Duodenal mucosa (tissue), 2 donors: Measurements from ENCODE around the gene SH3TC1.
A peak's percentile ranks its signal among the peaks of the same experiment; 100 is the strongest.

Experiments
- H3K27ac ChIP-seq: one replicate; pipeline ENCODE4 v1.7.0; 2013; ENCODE audit warnings: low read depth, low read length
- H3K27me3 ChIP-seq, 2 donors: one replicate each; pipeline ENCODE4 v1.7.0; 2013; ENCODE audit warnings: low read length in 2 of 2, control low read depth in 1 of 2; ENCODE audit not compliant: insufficient read depth in 2 of 2, control insufficient read depth in 1 of 2
- H3K36me3 ChIP-seq, 2 donors: one replicate each; pipeline ENCODE4 v1.7.0; 2013; ENCODE audit warnings: low read length in 2 of 2, control low read depth in 1 of 2; ENCODE audit not compliant: insufficient read depth in 2 of 2, control insufficient read depth in 1 of 2
- H3K4me1 ChIP-seq, 2 donors: one replicate each; pipeline ENCODE4 v1.7.0; 2013; ENCODE audit warnings: low read length in 2 of 2, control low read depth in 1 of 2; ENCODE audit not compliant: insufficient read depth in 2 of 2, control insufficient read depth in 1 of 2
- H3K4me3 ChIP-seq, 2 donors: one replicate each; pipeline ENCODE4 v1.7.0; 2013; ENCODE audit warnings: low read length in 2 of 2, low read depth in 1 of 2
- H3K9ac ChIP-seq, 2 donors: one replicate each; pipeline ENCODE4 v1.7.0; 2013; ENCODE audit warnings: low read length in 2 of 2, low read depth in 1 of 2
- H3K9me3 ChIP-seq, 2 donors: one replicate each; pipeline ENCODE4 v1.7.0; 2013; ENCODE audit warnings: low read length in 2 of 2, control low read depth in 1 of 2; ENCODE audit not compliant: control insufficient read depth in 1 of 2

SH3TC1 gene

DNA sequence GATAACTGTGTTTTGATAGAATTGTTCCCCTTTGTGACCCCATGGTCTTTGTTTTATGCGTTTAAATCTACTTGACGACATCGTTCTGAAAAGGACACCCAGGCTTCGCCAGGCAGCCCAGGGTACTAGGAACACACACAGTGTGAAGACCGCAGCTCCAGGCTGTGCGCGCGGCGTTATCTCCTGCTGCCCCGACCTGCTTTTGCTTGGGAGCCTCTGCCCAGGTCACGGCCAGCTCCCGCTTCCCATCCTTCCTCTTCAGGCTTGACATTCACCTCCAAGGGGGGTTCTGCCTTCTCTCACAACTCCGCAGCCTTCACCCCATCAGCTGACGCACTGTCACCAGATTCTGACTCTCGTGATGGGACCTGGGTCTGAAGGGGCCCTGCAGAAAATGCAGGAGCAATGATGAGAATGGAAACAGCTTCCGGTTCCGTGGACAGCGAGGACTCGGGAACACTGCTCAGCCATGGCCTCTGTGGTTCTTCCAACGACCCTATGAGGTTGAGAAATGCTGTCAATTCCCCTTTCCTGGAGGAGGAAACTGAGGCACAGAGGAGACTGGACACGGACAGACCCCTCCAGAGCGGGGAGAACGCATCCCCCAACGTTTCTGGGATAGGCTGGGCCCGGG, 69.9 kb downstream of the SH3TC1 start:
- no peak overlapping the region for H3K27ac ChIP-seq
- H3K9ac ChIP-seq, result no peak overlapping the region
- no peaks in the 10 kb centered on the region for H3K4me1 ChIP-seq
- no peaks in the 10 kb centered on the region for H3K9me3 ChIP-seq
- H3K27me3 ChIP-seq, result peaks cover 18 to 24% of the 10 kb centered on the region in 2 donors
- no peak overlapping the region for H3K4me3 ChIP-seq
- H3K36me3 ChIP-seq, result no peaks in the 10 kb centered on the region

DNA sequence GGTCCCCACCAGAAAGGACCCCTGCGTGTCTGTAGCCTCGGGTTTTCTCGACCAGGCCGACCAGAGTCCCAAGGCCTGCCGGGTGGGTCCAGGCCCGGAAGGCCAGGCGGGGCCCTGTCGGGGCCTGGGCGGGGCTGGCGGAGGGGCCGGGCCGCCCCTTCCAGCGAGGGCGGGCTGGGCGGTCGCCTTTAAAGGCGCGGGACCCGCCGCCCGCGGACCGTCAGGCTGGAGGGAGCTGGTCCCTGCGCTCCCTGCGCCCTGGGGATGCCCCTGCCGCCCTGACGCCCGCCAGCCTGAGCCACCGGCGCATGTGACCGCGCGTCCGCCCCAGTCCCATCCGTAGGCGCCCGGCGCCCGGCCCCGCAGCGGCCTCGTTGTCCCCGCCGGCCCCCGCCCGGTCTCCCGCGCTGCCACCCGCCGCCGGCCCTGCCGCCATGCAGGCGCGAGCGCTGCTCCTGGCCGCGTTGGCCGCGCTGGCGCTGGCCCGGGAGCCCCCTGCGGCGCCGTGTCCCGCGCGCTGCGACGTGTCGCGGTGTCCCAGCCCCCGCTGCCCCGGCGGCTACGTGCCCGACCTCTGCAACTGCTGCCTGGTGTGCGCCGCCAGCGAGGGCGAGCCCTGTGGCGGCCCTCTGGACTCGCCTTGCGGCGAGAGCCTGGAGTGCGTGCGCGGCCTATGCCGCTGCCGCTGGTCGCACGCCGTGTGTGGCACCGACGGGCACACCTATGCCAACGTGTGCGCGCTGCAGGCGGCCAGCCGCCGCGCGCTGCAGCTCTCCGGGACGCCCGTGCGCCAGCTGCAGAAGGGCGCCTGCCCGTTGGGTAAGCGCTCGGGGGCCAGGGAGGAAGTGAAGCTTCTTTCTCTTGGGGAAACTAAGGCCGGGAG, 70.7 kb downstream of the SH3TC1 start, which contains the start of gene HTRA3:
Gene HTRA3, plus strand, starts transcription at position 220 of the 883 bp plus-strand sequence. Its CDS starts 215 bp downstream, at position 435.
- no peaks in the 10 kb centered on the region for H3K9me3 ChIP-seq
- no peak within 1 kb of the TSS for H3K9ac ChIP-seq
- no peaks in the 10 kb centered on the region for H3K36me3 ChIP-seq
- peaks cover 18 to 24% of the 10 kb centered on the region in 2 donors for H3K27me3 ChIP-seq
- peaks cover 0 to 4% of the 10 kb centered on the region in 2 donors for H3K4me1 ChIP-seq
- H3K4me3 ChIP-seq, result peak within 1 kb of the TSS; percentile 19 to 40
- no peak within 1 kb of the TSS for H3K27ac ChIP-seq

DNA sequence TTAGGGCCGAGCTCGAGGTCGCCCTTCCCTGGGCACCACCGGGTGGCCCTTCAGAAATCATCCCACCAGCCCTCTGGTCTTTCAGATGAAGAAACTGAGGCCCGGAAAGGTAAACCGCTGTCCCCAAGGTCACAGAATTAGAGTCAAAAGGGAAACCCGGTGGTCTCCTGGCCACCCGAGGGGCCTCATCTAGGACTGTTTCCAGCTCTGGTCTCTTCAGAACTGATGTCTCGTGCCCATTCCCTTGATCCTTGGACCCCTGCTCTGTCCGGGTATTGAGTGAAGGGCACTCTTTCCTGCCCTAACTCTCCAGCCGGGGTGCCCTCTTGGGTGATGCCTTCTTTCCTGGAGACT, 71.3 kb downstream of the SH3TC1 start:
- H3K9me3 ChIP-seq, result no peaks in the 10 kb centered on the region
- H3K36me3 ChIP-seq, result no peaks in the 10 kb centered on the region
- no peak overlapping the region for H3K9ac ChIP-seq
- H3K27ac ChIP-seq, result no peak overlapping the region
- H3K27me3 ChIP-seq, result peaks cover 18 to 24% of the 10 kb centered on the region in 2 donors
- peaks cover 0 to 4% of the 10 kb centered on the region in 2 donors for H3K4me1 ChIP-seq
- peak overlapping the region; percentile 19 to 40 for H3K4me3 ChIP-seq

DNA sequence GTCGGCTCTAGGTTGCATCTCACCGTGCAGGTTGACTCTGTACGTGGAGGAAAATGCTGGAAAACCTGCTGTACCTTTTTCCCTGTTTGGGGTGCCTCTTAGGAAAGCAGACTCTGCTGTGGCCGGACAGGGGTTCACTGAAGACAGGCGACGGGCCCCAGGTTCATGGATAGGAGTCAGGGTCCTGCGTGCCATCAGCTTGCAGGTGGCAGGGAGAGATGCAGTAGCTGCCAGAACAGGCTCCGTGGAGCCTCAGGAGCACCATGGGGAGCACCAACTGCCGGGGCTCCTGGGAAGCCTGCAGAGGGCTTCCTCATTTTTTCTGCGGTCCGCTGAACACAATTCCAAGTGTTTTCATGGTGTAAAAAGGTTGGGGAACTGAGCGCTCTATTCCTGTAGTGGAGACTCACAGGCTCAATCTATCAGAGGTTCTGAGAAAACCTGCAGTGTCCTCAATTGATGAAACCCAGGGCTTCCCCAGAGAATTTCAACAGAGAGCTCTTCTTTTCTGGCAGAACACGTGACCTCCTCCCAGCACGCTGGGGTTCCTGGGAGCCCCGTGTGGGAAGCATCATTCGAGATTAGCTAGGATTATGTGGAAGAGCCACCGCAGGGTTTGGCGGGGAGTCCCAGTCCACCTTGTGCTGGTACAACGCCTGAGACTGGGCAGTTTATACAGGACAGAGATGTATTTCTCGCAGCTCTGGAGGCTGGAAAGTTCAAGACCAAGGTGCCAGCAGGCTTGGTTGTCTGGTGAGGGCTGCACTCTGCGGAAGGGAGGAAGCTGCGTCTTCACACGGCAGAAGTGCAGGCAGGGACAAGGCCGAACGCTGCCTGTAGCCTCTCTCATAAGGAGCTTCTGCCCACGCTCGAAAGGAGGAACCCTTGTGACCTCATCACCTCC, 72.1 kb downstream of the SH3TC1 start:
- H3K4me3 ChIP-seq, result peak overlapping the region; percentile 19 to 40
- H3K27ac ChIP-seq, result no peak overlapping the region

DNA sequence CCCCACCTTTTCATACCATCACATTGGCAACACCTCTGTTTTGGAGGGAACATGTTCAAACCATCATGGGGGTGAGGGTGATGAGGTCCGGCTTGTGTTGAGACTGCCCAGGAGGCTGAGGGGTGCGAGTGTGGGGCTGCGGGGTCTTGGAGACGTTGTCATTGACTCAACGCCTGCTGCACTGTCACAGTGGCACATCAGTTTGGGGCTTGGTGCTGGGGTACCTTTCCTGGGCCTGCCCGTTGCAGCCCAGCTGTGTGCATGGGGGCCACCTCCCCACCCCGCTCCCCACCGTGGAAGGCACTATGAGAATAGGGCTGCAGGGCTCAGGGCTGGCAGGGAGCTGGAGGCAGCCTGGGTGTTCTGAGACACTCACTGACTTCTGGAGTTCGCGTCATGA, 72.7 kb downstream of the SH3TC1 start:
- Histone ChIP-seq H3K4me1 (peaks cover 3 to 4% of the 10 kb centered on the region in 2 donors), H3K27ac (no peak overlapping the region), H3K4me3 (no peak overlapping the region), H3K36me3 (no peaks in the 10 kb centered on the region), H3K9ac (no peak overlapping the region), H3K27me3 (peaks cover 18 to 29% of the 10 kb centered on the region in 2 donors), H3K9me3 (no peaks in the 10 kb centered on the region)

More for the DNA sequence above, 72.1 kb downstream of the SH3TC1 start:
- H3K4me1 ChIP-seq, result peaks cover 0 to 4% of the 10 kb centered on the region in 2 donors
- H3K36me3 ChIP-seq, result no peaks in the 10 kb centered on the region
- H3K27me3 ChIP-seq, result peaks cover 18 to 24% of the 10 kb centered on the region in 2 donors
- no peak overlapping the region for H3K9ac ChIP-seq
- H3K9me3 ChIP-seq, result no peaks in the 10 kb centered on the region

DNA sequence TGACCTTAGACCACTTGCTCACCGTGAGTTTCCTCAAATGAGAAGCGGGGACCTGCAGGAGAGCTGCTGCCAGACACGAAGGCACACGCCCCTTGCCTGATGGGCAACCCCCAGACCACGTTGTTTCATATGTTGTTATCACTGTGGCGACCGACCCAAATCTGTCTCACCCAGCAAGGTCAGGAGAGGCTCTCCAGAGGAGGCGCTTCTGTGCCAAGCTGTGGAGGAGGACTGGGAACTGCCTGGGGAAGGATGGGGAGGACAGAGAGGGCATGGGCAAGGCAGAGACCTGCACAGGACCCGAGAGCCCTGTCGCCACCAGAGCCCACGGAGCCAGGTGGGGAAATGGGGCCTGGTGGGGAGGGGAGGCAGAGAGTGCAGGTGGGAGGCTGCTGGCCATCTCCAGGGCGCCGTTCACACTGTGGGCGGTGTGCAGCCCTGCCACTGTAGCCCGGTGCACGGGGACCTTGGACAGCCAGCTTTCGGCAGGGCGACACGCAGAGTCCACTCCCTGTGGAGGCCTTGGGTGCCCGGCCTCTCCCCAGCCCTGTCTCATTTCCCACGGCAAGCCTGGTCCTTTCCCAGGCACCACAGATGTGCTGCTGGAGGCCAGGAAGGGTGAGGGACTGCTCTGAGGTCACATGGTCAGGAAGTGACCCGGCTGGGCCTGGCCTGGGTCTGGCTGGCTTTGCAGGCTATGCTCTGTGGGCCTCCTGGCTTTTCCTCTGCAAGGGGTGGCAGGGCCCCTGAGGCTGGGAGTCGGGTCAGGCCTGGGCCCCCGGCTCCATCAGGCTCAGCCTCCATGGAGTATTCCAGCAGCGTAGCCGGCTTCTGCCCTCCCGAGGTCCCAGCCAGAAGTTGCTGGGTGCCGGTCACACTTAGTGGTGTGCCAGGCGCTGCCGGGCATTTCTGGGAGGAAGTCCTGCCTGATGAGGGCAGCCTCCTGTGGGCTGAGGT, 73.7 kb downstream of the SH3TC1 start:
- Histone ChIP-seq H3K9me3 (no peaks in the 10 kb centered on the region), H3K4me3 (no peak overlapping the region), H3K27ac (no peak overlapping the region), H3K4me1 (peaks cover 3 to 4% of the 10 kb centered on the region in 2 donors), H3K27me3 (peaks cover 18 to 29% of the 10 kb centered on the region in 2 donors), H3K36me3 (no peaks in the 10 kb centered on the region), H3K9ac (no peak overlapping the region)

DNA sequence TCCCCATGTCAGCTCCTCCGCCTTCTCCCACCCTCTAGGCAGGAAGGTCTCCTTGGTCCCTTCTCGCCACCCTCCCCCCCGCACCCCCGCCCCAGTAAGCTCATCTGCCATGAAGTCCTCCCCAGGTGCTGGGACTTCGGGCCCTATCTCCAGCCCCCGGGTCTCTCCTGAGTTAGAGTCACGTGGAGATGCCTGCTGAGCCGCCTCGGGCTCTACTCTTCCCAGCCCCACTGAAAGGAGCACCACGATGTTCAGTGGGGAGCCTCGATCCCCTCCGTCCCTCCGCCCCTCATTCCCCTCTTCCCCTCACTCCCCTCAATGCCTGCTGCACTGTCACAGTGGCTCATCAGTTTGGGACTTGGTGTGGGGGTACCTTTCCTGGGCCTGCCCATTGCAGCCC, 74.4 kb downstream of the SH3TC1 start:
- Histone ChIP-seq H3K27ac (no peak overlapping the region), H3K4me3 (no peak overlapping the region), H3K4me1 (peaks cover 3 to 4% of the 10 kb centered on the region in 2 donors), H3K36me3 (no peaks in the 10 kb centered on the region), H3K9ac (no peak overlapping the region), H3K27me3 (peaks cover 18 to 28% of the 10 kb centered on the region in 2 donors), H3K9me3 (no peaks in the 10 kb centered on the region)

DNA sequence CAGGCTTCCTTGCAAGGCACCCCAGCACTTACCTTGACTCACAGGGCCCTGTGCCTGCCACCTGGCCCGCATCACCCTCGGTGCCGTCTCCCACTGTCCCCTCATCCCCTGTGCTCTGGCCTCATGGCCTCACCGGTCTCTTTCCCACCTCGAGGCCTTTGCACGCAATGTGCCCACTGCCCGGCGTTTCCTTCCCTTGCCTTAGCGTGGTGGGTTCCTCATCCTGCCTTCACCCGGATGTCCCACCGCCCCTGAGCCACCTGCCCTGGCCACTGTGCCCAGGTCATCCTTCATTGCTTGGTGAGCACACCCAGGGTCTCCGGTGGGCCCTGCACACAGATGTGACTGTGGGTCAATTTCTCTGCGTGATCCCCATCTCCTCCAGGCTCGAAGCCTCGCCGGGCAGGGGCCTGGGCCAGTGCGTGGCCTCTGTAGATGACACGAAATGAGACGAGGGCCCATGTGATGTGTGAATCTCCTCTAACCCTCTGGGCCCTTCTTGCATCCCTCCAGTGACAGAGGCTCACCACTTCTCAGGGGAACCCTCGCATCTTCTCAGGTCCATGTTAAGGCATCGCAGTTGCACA, 75.1 kb downstream of the SH3TC1 start:
- H3K9ac ChIP-seq, result no peak overlapping the region
- no peak overlapping the region for H3K27ac ChIP-seq
- H3K4me1 ChIP-seq, result peaks cover 3 to 4% of the 10 kb centered on the region in 2 donors

More for the DNA sequence above, 75.1 kb downstream of the SH3TC1 start:
- peaks cover 12 to 24% of the 10 kb centered on the region in 2 donors for H3K27me3 ChIP-seq
- no peaks in the 10 kb centered on the region for H3K36me3 ChIP-seq
- no peaks in the 10 kb centered on the region for H3K9me3 ChIP-seq
- H3K4me3 ChIP-seq, result no peak overlapping the region
